IMR-90 (cell line): ENCODE measurements around the gene GRIK1. TPM values are rescaled to one million over a fixed set of nuclear protein-coding genes. Genes with fewer than 3 reads are reported as not detected.

Experiments used
- ATAC-seq: fragments of 200-7000 bp; cut with Tn5 transposase; 2 replicates; pipeline ENCODE4 v1.9.1; 2020; ENCODE audit warnings: low read depth, mild to moderate bottlenecking, moderate library complexity
- BruUV-seq: library from RNA; stranded (reverse); fragments of 400-500 nt; replicated peaks from 2 replicates; lab custom pipeline; 2021; lab: Mats Ljungman, UMichigan
- CTCF ChIA-PET: fragments of 300-600 bp; formaldehyde crosslinking; extraction: SDS; loops from one replicate; lab custom pipeline; 2021; ENCODE audit warnings: antibody characterized with exemption; lab: Yijun Ruan, JAX
- POLR2A ChIA-PET: fragments of 300-600 bp; sonication (Branson Sonifier 250); formaldehyde crosslinking; loops from one replicate; lab custom pipeline; 2022; ENCODE audit warnings: antibody characterized with exemption; ENCODE audit not compliant: unreplicated experiment; lab: Charles Lee
- DNase-seq: peaks from one replicate; pipeline ENCODE4 v3.0.0; 2013
- H2AFZ ChIP-seq: replicated peaks from 2 replicates; pipeline ENCODE3; 2013; ENCODE audit warnings: low read length, mild to moderate bottlenecking; ENCODE audit not compliant: poor library complexity
- H2AK5ac ChIP-seq: 2 replicates; pipeline ENCODE4 v1.6.1; 2013; ENCODE audit warnings: low read depth, low read length, inconsistent platforms
- H2AK9ac ChIP-seq: replicated peaks from 2 replicates; pipeline ENCODE3; 2013; ENCODE audit warnings: mild to moderate bottlenecking, low read depth, low read length, moderate library complexity; ENCODE audit not compliant: poor library complexity
- H2BK120ac ChIP-seq: 2 replicates; pipeline ENCODE4 v1.6.1; 2013; ENCODE audit warnings: low read depth, low read length, inconsistent platforms
- H2BK15ac ChIP-seq: 3 replicates; pipeline ENCODE4 v1.6.1; 2013; ENCODE audit warnings: low read depth, low read length, inconsistent platforms
- H2BK20ac ChIP-seq: 2 replicates; pipeline ENCODE4 v1.6.1; 2013; ENCODE audit warnings: low read depth, mild to moderate bottlenecking, inconsistent platforms, low read length, moderate library complexity
- H2BK5ac ChIP-seq: 2 replicates; pipeline ENCODE4 v1.6.1; 2013; ENCODE audit warnings: mild to moderate bottlenecking, low read depth, low read length, inconsistent platforms; ENCODE audit not compliant: poor library complexity, severe bottlenecking
- H3K14ac ChIP-seq: replicated peaks from 2 replicates; pipeline ENCODE4 v1.6.1; 2013; ENCODE audit warnings: low read depth, low read length, inconsistent platforms
- H3K18ac ChIP-seq: 2 replicates; pipeline ENCODE4 v1.6.1; 2013; ENCODE audit warnings: low read depth, low read length, control low read depth
- H3K23ac ChIP-seq: 2 replicates; pipeline ENCODE4 v1.6.1; 2013; ENCODE audit warnings: low read depth, low read length, inconsistent platforms
- H3K27ac ChIP-seq: 2 replicates; pipeline ENCODE4 v1.5.1; 2013; ENCODE audit warnings: mild to moderate bottlenecking, control low read depth, low read length; ENCODE audit not compliant: insufficient read depth
- H3K27me3 ChIP-seq: 2 replicates; pipeline ENCODE4 v1.6.1; 2013; ENCODE audit warnings: low read length; ENCODE audit not compliant: control insufficient read depth, insufficient read depth
- H3K36me3 ChIP-seq: 2 replicates; pipeline ENCODE4 v1.6.1; 2013; ENCODE audit warnings: low read length, mixed read lengths; ENCODE audit not compliant: control insufficient read depth, insufficient read depth
- H3K4ac ChIP-seq: 2 replicates; pipeline ENCODE4 v1.6.1; 2013; ENCODE audit warnings: low read depth, low read length, inconsistent platforms
- H3K4me1 ChIP-seq: 2 replicates; pipeline ENCODE4 v1.6.1; 2013; ENCODE audit warnings: low read length, mixed read lengths; ENCODE audit not compliant: control insufficient read depth, insufficient read depth
- H3K4me2 ChIP-seq: 2 replicates; pipeline ENCODE4 v1.6.1; 2013; ENCODE audit warnings: low read depth, mild to moderate bottlenecking, control low read depth, low read length, moderate library complexity
- H3K4me3 ChIP-seq: 2 replicates; pipeline ENCODE4 v1.5.1; 2013; ENCODE audit warnings: low read depth, mild to moderate bottlenecking, control low read depth, low read length, moderate library complexity; ENCODE audit not compliant: insufficient read depth
- H3K56ac ChIP-seq: 2 replicates; pipeline ENCODE4 v1.6.1; 2013; ENCODE audit warnings: low read length, inconsistent platforms; ENCODE audit not compliant: insufficient read depth; ENCODE audit errors: extremely low read depth
- H3K79me1 ChIP-seq, 2 experiments: 2 replicates each; pipeline ENCODE4 v1.6.1; 2013; ENCODE audit warnings: low read length in 2 of 2, inconsistent platforms in 1 of 2, low read depth in 1 of 2
- H3K9ac ChIP-seq: 2 replicates; pipeline ENCODE4 v1.6.1; 2013; ENCODE audit warnings: low read depth, low read length, control low read depth
- H3K9me1 ChIP-seq: 2 replicates; pipeline ENCODE4 v1.6.1; 2013; ENCODE audit warnings: low read length, inconsistent platforms; ENCODE audit not compliant: insufficient read depth
- H3K9me3 ChIP-seq: 2 replicates; pipeline ENCODE4 v1.6.1; 2013; ENCODE audit warnings: low read length; ENCODE audit not compliant: control insufficient read depth, insufficient read depth
- H4K20me1 ChIP-seq: 2 replicates; pipeline ENCODE4 v1.6.1; 2013; ENCODE audit warnings: low read length, inconsistent platforms; ENCODE audit not compliant: insufficient read depth
- H4K5ac ChIP-seq: 2 replicates; pipeline ENCODE4 v1.6.1; 2013; ENCODE audit warnings: mild to moderate bottlenecking, low read depth, low read length, control low read depth
- H4K8ac ChIP-seq, 2 experiments: 2 replicates each; pipeline ENCODE4 v1.6.1; 2013; ENCODE audit warnings: low read depth in 2 of 2, low read length in 2 of 2, control low read depth in 1 of 2, inconsistent platforms in 1 of 2
- H4K91ac ChIP-seq: 2 replicates; pipeline ENCODE4 v1.6.1; 2013; ENCODE audit warnings: low read depth, low read length, inconsistent platforms; ENCODE audit not compliant: insufficient read depth
- BHLHE40 ChIP-seq: fragments of 150-350 bp; IDR thresholded peaks from 2 replicates; pipeline ENCODE4 v1.6.1; 2016; ENCODE audit warnings: mild to moderate bottlenecking, low read depth, low read length
- CEBPB ChIP-seq: IDR thresholded peaks from 2 replicates; pipeline ENCODE4 v1.6.1; 2012; ENCODE audit warnings: low read depth, low read length, improper control_type of control experiment
- CHD1 ChIP-seq: IDR thresholded peaks from 2 replicates; pipeline ENCODE4 v1.6.1; 2012; ENCODE audit warnings: low read depth, low read length, improper control_type of control experiment
- CTCF ChIP-seq: conservative IDR thresholded peaks from 2 replicates; pipeline ENCODE4 v1.5.1; 2012; ENCODE audit warnings: mild to moderate bottlenecking, low read depth, low read length, improper control_type of control experiment
- ELK1 ChIP-seq: fragments of 150-350 bp; IDR thresholded peaks from 2 replicates; pipeline ENCODE4 v1.6.1; 2016; ENCODE audit warnings: low read depth, mild to moderate bottlenecking, low read length, moderate library complexity, borderline replicate concordance
- FOS ChIP-seq: fragments of 150-350 bp; IDR thresholded peaks from 2 replicates; pipeline ENCODE4 v1.6.1; 2016; ENCODE audit warnings: low read depth, low read length
- MAFK ChIP-seq: IDR thresholded peaks from 2 replicates; pipeline ENCODE4 v1.6.1; 2012; ENCODE audit warnings: low read depth, low read length, improper control_type of control experiment
- MAZ ChIP-seq: IDR thresholded peaks from 2 replicates; pipeline ENCODE4 v1.6.1; 2012; ENCODE audit warnings: low read depth, mild to moderate bottlenecking, low read length, improper control_type of control experiment, moderate library complexity, borderline replicate concordance
- MXI1 ChIP-seq: IDR thresholded peaks from 2 replicates; pipeline ENCODE4 v1.6.1; 2012; ENCODE audit warnings: low read depth, mild to moderate bottlenecking, low read length, moderate library complexity, borderline replicate concordance
- NFE2L2 ChIP-seq: fragments of 150-350 bp; IDR thresholded peaks from 2 replicates; pipeline ENCODE4 v1.6.1; 2016; ENCODE audit warnings: low read depth, mild to moderate bottlenecking, low read length
- POLR2A ChIP-seq: IDR thresholded peaks from 2 replicates; pipeline ENCODE4 v1.6.1; 2012; ENCODE audit warnings: mild to moderate bottlenecking, low read depth, low read length
- RAD21 ChIP-seq: IDR thresholded peaks from 2 replicates; pipeline ENCODE4 v1.6.1; 2012; ENCODE audit warnings: low read length, improper control_type of control experiment
- RCOR1 ChIP-seq: IDR thresholded peaks from 2 replicates; pipeline ENCODE4 v1.6.1; 2012; ENCODE audit warnings: mild to moderate bottlenecking, low read length, improper control_type of control experiment; ENCODE audit not compliant: insufficient replicate concordance
- RFX5 ChIP-seq: IDR thresholded peaks from 2 replicates; pipeline ENCODE4 v1.8.0; 2012; ENCODE audit warnings: low read depth, mild to moderate bottlenecking, low read length, moderate library complexity
- SMC3 ChIP-seq: fragments of 150-350 bp; IDR thresholded peaks from 2 replicates; pipeline ENCODE4 v1.6.1; 2016; ENCODE audit warnings: low read depth, mild to moderate bottlenecking, antibody characterized with exemption, low read length, moderate library complexity
- USF2 ChIP-seq: fragments of 150-350 bp; IDR thresholded peaks from 2 replicates; pipeline ENCODE4 v1.6.1; 2017; ENCODE audit warnings: mild to moderate bottlenecking, antibody characterized with exemption, low read length, low read depth
- WGBS, 2 experiments: methylation state at CpG; one replicate each; pipeline versions ENCODE4 v1.1.5 to v1.1.7; 2013; ENCODE audit warnings: missing lambda C conversion rate in 2 of 2; ENCODE audit not compliant: insufficient read length in 1 of 2; ENCODE audit errors: extremely low coverage in 2 of 2; 5-methylcytosine and 5-hydroxymethylcytosine counted together
- dilution Hi-C: fragments of 300-500 bp; cut with HindIII; formaldehyde crosslinking; loops from one replicate; pipeline ENCODE4 v1.14.3; 2018; ENCODE audit warnings: low sequenced_read_pairs; ENCODE audit not compliant: unreplicated experiment
- in situ Hi-C: fragments of 300-500 bp; cut with MboI; formaldehyde crosslinking; loops from 3 replicates; pipeline ENCODE4 v1.14.3; 2019; ENCODE audit warnings: low sequenced_read_pairs, inconsistent platforms, mixed read lengths
- intact Hi-C: fragments of 100-400 bp; cut with micrococcal nuclease; formaldehyde crosslinking; loops from 2 replicates; pipeline ENCODE4 v1.10.0; 2022
- polyA plus RNA-seq, 3 experiments: library from polyadenylated mRNA; depleted of rRNA; stranded (reverse); fragments of >200 nt; gene quantifications; 2 replicates each; pipeline ENCODE4 v1.2.3, GENCODE V29; 2012; ENCODE audit warnings: low replicate concordance in 1 of 3
- total RNA-seq: library from RNA; depleted of rRNA; stranded (reverse); fragments of >200 nt; gene quantifications from 2 replicates; pipeline ENCODE4 v1.2.3, GENCODE V29; 2012

Gene GRIK1
- total and polyA plus RNA-seq, 2 of the 4 experiments (the other 2 are of a cell fraction) = not detected

- TF ChIP-seq MAZ (no peak), SMC3 (no peak), CEBPB (no peak), RCOR1 (no peak), POLR2A (no peak), ELK1 (no peak), FOS (no peak), CTCF (no peak), MXI1 (no peak), CHD1 (no peak), MAFK (no peak), RFX5 (no peak), NFE2L2 (no peak), BHLHE40 (no peak), RAD21 (no peak), USF2 (no peak)
- H3K4me2 ChIP-seq = no peak overlapping the region
- no peak for ATAC-seq
- no TSS peak for BruUV-seq
- intact Hi-C loops (no loop called here), in situ Hi-C loops (no loop called here), dilution Hi-C loops (no loop called here)
- no peaks in the 10 kb centered on the region for H3K9me3 ChIP-seq
- WGBS, 2 experiments = 50% methylated on average over 1 of the region's 5 CpGs; no CpG with 5 or more reads in 1 of the 2 experiments
- no peak for DNase-seq
- H2AK5ac ChIP-seq = no peak overlapping the region
- no peak overlapping the region for H2BK20ac ChIP-seq
- no peaks in the 10 kb centered on the region for H3K27me3 ChIP-seq
- H2BK120ac ChIP-seq = no peak overlapping the region
- no peak overlapping the region for H3K56ac ChIP-seq
- no peaks in the 10 kb centered on the region for H3K79me1 ChIP-seq
- no peak overlapping the region for H4K5ac ChIP-seq
- CTCF ChIA-PET = no interaction called here
- H3K9ac ChIP-seq = no peak overlapping the region
- H3K4ac ChIP-seq = no peak overlapping the region
- H3K14ac ChIP-seq = no peak overlapping the region
- no peak overlapping the region for H3K18ac ChIP-seq
- H2BK15ac ChIP-seq = no peak overlapping the region
- no peaks in the 10 kb centered on the region for H3K9me1 ChIP-seq
- H3K23ac ChIP-seq = no peak overlapping the region
- no peak overlapping the region for H4K8ac ChIP-seq
- no peaks in the 10 kb centered on the region for H4K20me1 ChIP-seq
- no peak overlapping the region for H2AK9ac ChIP-seq
- no peak overlapping the region for H4K91ac ChIP-seq
- H3K4me1 ChIP-seq = no peaks in the 10 kb centered on the region
- H2BK5ac ChIP-seq = no peak overlapping the region
- no peak overlapping the region for H3K4me3 ChIP-seq
- no peak overlapping the region for H3K27ac ChIP-seq
- no peaks in the 10 kb centered on the region for H3K36me3 ChIP-seq
- no peak overlapping the region for H2AFZ ChIP-seq
- POLR2A ChIA-PET = no interaction called here
Observed at GRCh38 chr21:29639366-29640079, 300.3 kb downstream of the GRIK1 start.
